Adrenal gland (tissue), 12 donors: Measurements from ENCODE around the gene KIFC3. TPM values are rescaled to one million over a fixed set of nuclear protein-coding genes. Genes with fewer than 3 reads are reported as not detected.
"Not testable (repeated sequence)": the region's sequence is repeated elsewhere in the genome, so short reads cannot be mapped to it uniquely, and the experiment has no call there.

Experiments used
- DNase-seq, 7 donors: peaks; one replicate each; pipeline ENCODE4 v3.0.0-alpha.2; 2019 to 2020
- H3K27ac ChIP-seq, 5 donors: fragments of 200-600 bp; sonication (generic) in 4 of 5; 1 replicate in 3 of 5; 2 replicates in 2 of 5; pipeline versions ENCODE4 v1.5.1 to v1.8.0; 2016 to 2020; ENCODE audit warnings: mild to moderate bottlenecking in 1 of 5
- H3K27me3 ChIP-seq: fragments of 200-600 bp; 2 replicates; pipeline ENCODE4 v1.8.0; 2021
- H3K36me3 ChIP-seq, 2 donors: fragments of 200-600 bp; replicated peaks in 1 of 2; 1 replicate in 1 of 2; 2 replicates in 1 of 2; pipeline versions ENCODE4 v1.5.1 to v1.8.0; 2018 to 2022
- H3K4me1 ChIP-seq, 2 donors: fragments of 200-600 bp; replicated peaks in 1 of 2; 1 replicate in 1 of 2; 2 replicates in 1 of 2; pipeline versions ENCODE4 v1.5.1 to v1.8.0; 2018 to 2021
- H3K4me3 ChIP-seq, 4 donors: fragments of 200-600 bp; sonication (generic) in 3 of 4; one replicate each; pipeline ENCODE4 v1.5.1; 2016 to 2018
- H3K9me3 ChIP-seq, 3 donors: fragments of 200-600 bp; sonication (generic) in 1 of 3; replicated peaks in 1 of 3; 1 replicate in 2 of 3; 2 replicates in 1 of 3; pipeline versions ENCODE4 v1.5.1 to v1.8.0; 2016 to 2021
- POLR2A ChIP-seq, 2 donors: fragments of 450-650 bp; IDR thresholded peaks; one replicate each; pipeline ENCODE4 v1.6.1; 2017; ENCODE audit warnings: antibody characterized with exemption in 2 of 2, mild to moderate bottlenecking in 2 of 2, moderate library complexity in 1 of 2
- WGBS, 4 donors: extraction: QIAGEN DNeasy Blood & Tissue Kit in 2 of 4; methylation state at CpG; one replicate each; pipeline versions ENCODE4 v1.1.5 to v1.1.7; 2013 to 2017; 5-methylcytosine and 5-hydroxymethylcytosine counted together
- intact Hi-C, 2 donors: fragments of 100-400 bp; cut with DNase I; formaldehyde crosslinking; loops; one replicate each; pipeline versions ENCODE4 v1.14.1 to v1.15.0; 2022 to 2023
- polyA plus RNA-seq, 3 donors: library from polyadenylated mRNA; stranded (reverse); fragments of 200-250 nt in 2 of 3; fragments of 350-450 nt in 1 of 3; fragmentation: Illumina TruSeq in 1 of 3; extraction: RNeasy Lipid Tissue Mini Kit (QIAGEN cat#74804) in 1 of 3; gene quantifications; one replicate each; pipeline ENCODE4 v1.2.3, GENCODE V29; 2013 to 2014
- total RNA-seq, 9 donors: library from RNA; depleted of rRNA in 4 of 9; stranded (reverse); fragments of >200 nt in 4 of 9; fragments of 120-200 nt in 1 of 9; fragmentation: NEBNext Ultra II Directional in 1 of 9; extraction: Animal tissue kit (Norgen Biotek cat#: 25700) in 1 of 9; gene quantifications; one replicate each; pipeline versions ENCODE4 v1.1.0 to v1.2.4, GENCODE V29; 2013 to 2023
- TF ChIP-seq, protein P1 (sequence below), 6 experiments: fragments of 450-650 bp in 4 of 6; fragments of 200-600 bp in 2 of 6; sonication (generic) in 1 of 6; IDR thresholded peaks; 1 replicate in 5 of 6; 2 replicates in 1 of 6; pipeline versions ENCODE4 v1.5.1 to v1.8.0; 2016 to 2021; ENCODE audit warnings: antibody characterized with exemption in 6 of 6, mild to moderate bottlenecking in 2 of 6, moderate library complexity in 1 of 6
- donor health status: healthy with polysubstance abuse.
- donor health status: Bipolar disorder and iron deficiency.
- donor health status: DM: yes; HTN: yes; CAD: no.
- donor health status: DM: no; HTN: no; CAD: no.
- donor health status: DM: no; HTN: no; CAD: no.
- donor health status: DM: yes; HTN: yes; CAD: no.

Gene KIFC3
- total and polyA plus RNA-seq, 12 donors = 15.5 to 130 (median 60.0) TPM

DNA sequence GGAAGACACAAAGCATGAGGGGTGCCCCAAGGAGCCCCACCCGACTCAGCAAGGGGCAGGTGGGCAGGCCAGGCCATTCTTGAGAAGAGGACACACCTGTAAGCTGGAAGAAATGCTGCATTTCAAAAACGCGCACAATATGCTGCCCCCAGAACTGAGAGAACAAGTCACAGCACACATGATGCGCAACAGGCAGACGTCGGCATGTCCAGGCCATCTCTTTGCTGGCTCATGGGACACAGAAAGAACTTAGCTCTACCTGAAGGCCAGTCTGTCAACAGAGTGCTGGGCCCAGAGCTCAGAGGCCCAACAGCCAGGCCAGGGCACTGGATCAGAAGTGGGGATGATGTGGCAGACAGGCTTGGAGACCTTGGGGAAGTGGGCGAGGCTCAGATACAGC is 18.0 kb downstream of the KIFC3 start:
- intact Hi-C loops = no loop called here
- no peak overlapping the region for H3K4me3 ChIP-seq
- DNase-seq = no peak
- H3K9me3 ChIP-seq = no peaks in the 10 kb centered on the region
- WGBS, 4 donors = 86 to 95% (median 91%) methylated on average over 7 of the region's 7 CpGs
- peaks cover 12 to 18% of the 10 kb centered on the region in 2 donors for H3K4me1 ChIP-seq
- no peak overlapping the region for H3K27ac ChIP-seq
- TF ChIP-seq POLR2A (IDR thresholded peaks at IDR 0.05) = no peak
- TF ChIP-seq, protein P1, sequence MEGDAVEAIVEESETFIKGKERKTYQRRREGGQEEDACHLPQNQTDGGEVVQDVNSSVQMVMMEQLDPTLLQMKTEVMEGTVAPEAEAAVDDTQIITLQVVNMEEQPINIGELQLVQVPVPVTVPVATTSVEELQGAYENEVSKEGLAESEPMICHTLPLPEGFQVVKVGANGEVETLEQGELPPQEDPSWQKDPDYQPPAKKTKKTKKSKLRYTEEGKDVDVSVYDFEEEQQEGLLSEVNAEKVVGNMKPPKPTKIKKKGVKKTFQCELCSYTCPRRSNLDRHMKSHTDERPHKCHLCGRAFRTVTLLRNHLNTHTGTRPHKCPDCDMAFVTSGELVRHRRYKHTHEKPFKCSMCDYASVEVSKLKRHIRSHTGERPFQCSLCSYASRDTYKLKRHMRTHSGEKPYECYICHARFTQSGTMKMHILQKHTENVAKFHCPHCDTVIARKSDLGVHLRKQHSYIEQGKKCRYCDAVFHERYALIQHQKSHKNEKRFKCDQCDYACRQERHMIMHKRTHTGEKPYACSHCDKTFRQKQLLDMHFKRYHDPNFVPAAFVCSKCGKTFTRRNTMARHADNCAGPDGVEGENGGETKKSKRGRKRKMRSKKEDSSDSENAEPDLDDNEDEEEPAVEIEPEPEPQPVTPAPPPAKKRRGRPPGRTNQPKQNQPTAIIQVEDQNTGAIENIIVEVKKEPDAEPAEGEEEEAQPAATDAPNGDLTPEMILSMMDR (IDR thresholded peaks at IDR 0.05) = no peak
- H3K36me3 ChIP-seq = peaks cover 0 to 23% of the 10 kb centered on the region in 2 donors
- H3K27me3 ChIP-seq = no peaks in the 10 kb centered on the region

DNA sequence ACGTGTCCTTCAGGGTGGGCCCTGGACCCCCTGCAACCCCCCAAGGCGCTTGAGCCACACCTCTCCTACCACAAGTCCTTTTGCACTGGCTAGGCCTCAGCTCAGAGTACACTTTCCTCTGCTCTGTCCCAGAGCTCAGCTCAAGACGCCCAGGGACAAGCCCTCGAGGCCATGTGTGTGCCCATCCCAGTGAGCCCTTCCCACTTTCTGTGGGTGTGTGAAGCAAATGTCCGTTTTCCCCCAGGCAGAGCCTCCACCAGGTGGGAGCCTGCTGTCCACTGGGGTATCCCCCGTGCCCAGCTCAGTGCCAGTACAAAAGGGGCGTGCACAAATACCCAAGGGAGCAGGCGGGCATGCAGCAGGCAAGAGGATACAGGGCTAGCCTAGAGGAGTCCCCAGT is 18.4 kb downstream of the KIFC3 start:
- intact Hi-C loops = no loop called here
- TF ChIP-seq, protein P1 (IDR thresholded peaks at IDR 0.05) = no peak
- TF ChIP-seq POLR2A (IDR thresholded peaks at IDR 0.05) = no peak
- WGBS, 4 donors = 88 to 97% (median 92%) methylated on average over 7 to 8 of the region's 8 CpGs
- Histone ChIP-seq H3K36me3 (peaks cover 0 to 18% of the 10 kb centered on the region in 2 donors), H3K27me3 (no peaks in the 10 kb centered on the region), H3K27ac (no peak overlapping the region), H3K4me3 (no peak overlapping the region), H3K4me1 (peaks cover 12 to 18% of the 10 kb centered on the region in 2 donors), H3K9me3 (no peaks in the 10 kb centered on the region)
- DNase-seq = no peak

GRCh38 chr16:57783116-57783515 is 19.2 kb downstream of the KIFC3 start:
- H3K27ac ChIP-seq = peak overlapping the region in 2 of 5 donors; percentile 30 to 41
- intact Hi-C loops = no loop called here

DNA sequence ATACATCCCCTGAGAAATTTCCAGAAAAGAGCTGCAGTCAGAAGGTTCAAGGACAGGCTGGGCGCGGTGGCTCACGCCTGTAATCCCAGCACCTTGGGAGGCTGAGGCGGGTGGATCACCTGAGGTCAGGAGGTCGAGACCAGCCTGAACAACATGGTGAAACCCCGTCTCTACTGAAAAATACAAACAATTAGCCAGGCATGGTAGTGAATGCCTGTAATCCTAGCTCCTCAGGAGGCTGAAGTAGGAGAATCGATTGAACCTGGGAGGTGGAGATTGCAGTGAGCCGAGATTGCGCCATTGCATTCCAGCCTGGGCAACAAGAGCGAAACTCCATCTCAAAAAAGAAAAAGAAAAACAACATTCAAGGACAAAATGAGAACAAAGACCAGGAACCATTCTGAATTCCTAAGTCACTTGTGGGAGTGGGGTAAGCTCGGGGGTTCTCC is 19.7 kb downstream of the KIFC3 start:
- H3K9me3 ChIP-seq, intact Hi-C loops, H3K27me3 ChIP-seq, DNase-seq, H3K4me3 ChIP-seq: not testable (repeated sequence)
- 68 to 81% (median 72%) methylated on average over 11 of the region's 11 CpGs for WGBS, 4 donors
- Histone ChIP-seq H3K4me1 (peaks cover 12 to 13% of the 10 kb centered on the region in 2 donors), H3K27ac (peak overlapping the region in 2 of 5 donors; percentile 30 to 41), H3K36me3 (peaks cover 0 to 10% of the 10 kb centered on the region in 2 donors)

More at GRCh38 chr16:57783116-57783515, 19.2 kb downstream of the KIFC3 start:
- H3K4me1 ChIP-seq = peaks cover 12 to 17% of the 10 kb centered on the region in 2 donors
- H3K27me3 ChIP-seq = no peaks in the 10 kb centered on the region
- H3K9me3 ChIP-seq = no peaks in the 10 kb centered on the region
- no peak overlapping the region for H3K4me3 ChIP-seq
- no peak for TF ChIP-seq POLR2A (IDR thresholded peaks at IDR 0.05)
- TF ChIP-seq, protein P1 (IDR thresholded peaks at IDR 0.05) = no peak
- WGBS, 4 donors = 82 to 91% (median 86%) methylated on average over 4 of the region's 4 CpGs
- peaks cover 0 to 13% of the 10 kb centered on the region in 2 donors for H3K36me3 ChIP-seq
- DNase-seq = no peak
